GM23338 (cell line): Measurements from ENCODE around the gene COQ3.

ENCODE experiments used
- EZH2 ChIP-seq: fragments of 200-600 bp; sonication (generic); IDR thresholded peaks from one replicate; pipeline ENCODE4 v1.8.0; 2017; ENCODE audit warnings: antibody characterized with exemption, mild to moderate bottlenecking, low read depth; ENCODE audit not compliant: unreplicated experiment
- NANOG ChIP-seq: IDR thresholded peaks from 2 replicates; pipeline ENCODE4 v1.6.1; 2016; ENCODE audit warnings: antibody characterized with exemption, borderline replicate concordance
- POLR2AphosphoS5 ChIP-seq: IDR thresholded peaks from 2 replicates; pipeline ENCODE4 v1.6.1; 2016; ENCODE audit warnings: antibody characterized with exemption, low read depth
- TF ChIP-seq, protein P1 (sequence below), 2 experiments: fragments of 200-600 bp in 1 of 2; sonication (generic) in 1 of 2; conservative IDR thresholded peaks; 2 replicates each; pipeline versions ENCODE4 v1.5.1 to v1.6.1; 2016 to 2017; ENCODE audit warnings: antibody characterized with exemption in 2 of 2, low read depth in 2 of 2, mild to moderate bottlenecking in 2 of 2, moderate library complexity in 1 of 2

DNA sequence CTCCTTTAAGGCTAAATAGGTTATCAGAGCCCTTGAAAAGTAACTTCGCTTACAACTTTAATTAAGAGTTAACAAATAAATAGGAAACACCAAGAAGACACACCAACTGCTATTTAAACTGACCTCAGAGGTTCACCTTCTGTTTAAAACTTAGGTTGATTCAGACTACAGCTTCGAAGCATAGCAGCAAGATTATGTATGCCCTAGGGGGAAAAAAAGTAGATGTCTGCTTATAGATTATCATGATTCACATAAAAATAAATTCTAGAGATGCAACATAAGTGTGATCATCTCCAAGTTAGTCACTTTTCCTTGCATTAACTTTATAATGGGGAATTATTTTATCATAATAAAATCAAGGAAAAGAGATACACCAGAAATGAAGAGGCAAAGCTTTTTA, 22.2 kb upstream of the COQ3 start:
- TF ChIP-seq EZH2 (no peak), POLR2AphosphoS5 (no peak), NANOG (no peak)
- TF ChIP-seq, protein P1, sequence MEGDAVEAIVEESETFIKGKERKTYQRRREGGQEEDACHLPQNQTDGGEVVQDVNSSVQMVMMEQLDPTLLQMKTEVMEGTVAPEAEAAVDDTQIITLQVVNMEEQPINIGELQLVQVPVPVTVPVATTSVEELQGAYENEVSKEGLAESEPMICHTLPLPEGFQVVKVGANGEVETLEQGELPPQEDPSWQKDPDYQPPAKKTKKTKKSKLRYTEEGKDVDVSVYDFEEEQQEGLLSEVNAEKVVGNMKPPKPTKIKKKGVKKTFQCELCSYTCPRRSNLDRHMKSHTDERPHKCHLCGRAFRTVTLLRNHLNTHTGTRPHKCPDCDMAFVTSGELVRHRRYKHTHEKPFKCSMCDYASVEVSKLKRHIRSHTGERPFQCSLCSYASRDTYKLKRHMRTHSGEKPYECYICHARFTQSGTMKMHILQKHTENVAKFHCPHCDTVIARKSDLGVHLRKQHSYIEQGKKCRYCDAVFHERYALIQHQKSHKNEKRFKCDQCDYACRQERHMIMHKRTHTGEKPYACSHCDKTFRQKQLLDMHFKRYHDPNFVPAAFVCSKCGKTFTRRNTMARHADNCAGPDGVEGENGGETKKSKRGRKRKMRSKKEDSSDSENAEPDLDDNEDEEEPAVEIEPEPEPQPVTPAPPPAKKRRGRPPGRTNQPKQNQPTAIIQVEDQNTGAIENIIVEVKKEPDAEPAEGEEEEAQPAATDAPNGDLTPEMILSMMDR (conservative IDR thresholded peaks at IDR 0.05; ENCODE audit: low read depth in 2 of 2): no peak
